ENCODE data around the gene NUTF2.

GRCh38 chr16:67871256-67871655, 24.5 kb downstream of the NUTF2 start:
- TF ChIP-seq, protein P1, sequence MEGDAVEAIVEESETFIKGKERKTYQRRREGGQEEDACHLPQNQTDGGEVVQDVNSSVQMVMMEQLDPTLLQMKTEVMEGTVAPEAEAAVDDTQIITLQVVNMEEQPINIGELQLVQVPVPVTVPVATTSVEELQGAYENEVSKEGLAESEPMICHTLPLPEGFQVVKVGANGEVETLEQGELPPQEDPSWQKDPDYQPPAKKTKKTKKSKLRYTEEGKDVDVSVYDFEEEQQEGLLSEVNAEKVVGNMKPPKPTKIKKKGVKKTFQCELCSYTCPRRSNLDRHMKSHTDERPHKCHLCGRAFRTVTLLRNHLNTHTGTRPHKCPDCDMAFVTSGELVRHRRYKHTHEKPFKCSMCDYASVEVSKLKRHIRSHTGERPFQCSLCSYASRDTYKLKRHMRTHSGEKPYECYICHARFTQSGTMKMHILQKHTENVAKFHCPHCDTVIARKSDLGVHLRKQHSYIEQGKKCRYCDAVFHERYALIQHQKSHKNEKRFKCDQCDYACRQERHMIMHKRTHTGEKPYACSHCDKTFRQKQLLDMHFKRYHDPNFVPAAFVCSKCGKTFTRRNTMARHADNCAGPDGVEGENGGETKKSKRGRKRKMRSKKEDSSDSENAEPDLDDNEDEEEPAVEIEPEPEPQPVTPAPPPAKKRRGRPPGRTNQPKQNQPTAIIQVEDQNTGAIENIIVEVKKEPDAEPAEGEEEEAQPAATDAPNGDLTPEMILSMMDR (IDR thresholded peaks at IDR 0.05): no peak
- no peak for TF ChIP-seq POLR2A (IDR thresholded peaks at IDR 0.05)

All from lower leg skin (tissue), 3 donors.